HEK293 (cell line): Measurements from ENCODE around the gene SRGN.

ENCODE experiments used
- CTCF ChIA-PET: fragments of 350-600 bp; formaldehyde crosslinking; extraction: SDS; loops from one replicate; lab custom pipeline; 2021; ENCODE audit warnings: antibody characterized with exemption; lab: Yijun Ruan, JAX
- POLR2A ChIA-PET: fragments of 300-600 bp; formaldehyde crosslinking; extraction: SDS; loops from one replicate; lab custom pipeline; 2020; ENCODE audit warnings: antibody characterized with exemption, inconsistent platforms; lab: Yijun Ruan, JAX
- H3K27ac ChIP-seq: fragments of 200-500 bp; sonication (Bioruptor generic); 2 replicates; pipeline ENCODE4 v1.5.1; 2014; ENCODE audit warnings: low read depth, low read length, control low read depth, inconsistent platforms; ENCODE audit errors: extremely low read depth
- H3K36me3 ChIP-seq, 2 experiments: fragments of 200-500 bp in 1 of 2; sonication (Bioruptor generic) in 1 of 2; 1 replicate in 1 of 2; 2 replicates in 1 of 2; pipeline ENCODE4 v1.5.1; 2014 to 2017; ENCODE audit warnings: inconsistent platforms in 2 of 2, low read length in 2 of 2; ENCODE audit not compliant: control insufficient read depth in 2 of 2, insufficient read depth in 1 of 2
- H3K4me1 ChIP-seq: fragments of 200-500 bp; sonication (Bioruptor generic); 2 replicates; pipeline ENCODE4 v1.5.1; 2014; ENCODE audit warnings: mild to moderate bottlenecking, low read length, inconsistent platforms; ENCODE audit not compliant: control insufficient read depth, insufficient read depth
- H3K4me3 ChIP-seq: 2 replicates; pipeline ENCODE4 v1.5.1; 2011; ENCODE audit warnings: low read depth, mild to moderate bottlenecking, control low read depth, low read length, moderate library complexity
- H3K9me3 ChIP-seq: fragments of 200-500 bp; sonication (Bioruptor generic); 2 replicates; pipeline ENCODE4 v1.5.1; 2014; ENCODE audit warnings: low read depth, low read length, inconsistent platforms; ENCODE audit not compliant: control insufficient read depth, insufficient read depth
- KLF16 ChIP-seq: fragments of 450-650 bp; formaldehyde crosslinking; IDR thresholded peaks from 2 replicates; pipeline ENCODE4 v1.5.1; 2017; ENCODE audit warnings: missing biosample characterization, missing genetic modification characterization
- WT1 ChIP-seq: fragments of 450-650 bp; formaldehyde crosslinking; IDR thresholded peaks from 2 replicates; pipeline ENCODE4 v1.5.1; 2016; ENCODE audit warnings: missing biosample characterization, missing genetic modification characterization
- ZBTB21 ChIP-seq: fragments of 450-650 bp; formaldehyde crosslinking; IDR thresholded peaks from 2 replicates; pipeline ENCODE4 v1.5.1; 2017; ENCODE audit warnings: missing biosample characterization, missing genetic modification characterization
- ZNF10 ChIP-seq: fragments of 450-650 bp; formaldehyde crosslinking; IDR thresholded peaks from 2 replicates; pipeline ENCODE4 v1.5.1; 2017; ENCODE audit warnings: missing biosample characterization, missing genetic modification characterization
- ZNF121 ChIP-seq: fragments of 450-650 bp; formaldehyde crosslinking; IDR thresholded peaks from 2 replicates; pipeline ENCODE4 v1.5.1; 2016; ENCODE audit warnings: missing biosample characterization, missing genetic modification characterization
- ZNF146 ChIP-seq: fragments of 450-650 bp; formaldehyde crosslinking; IDR thresholded peaks from 2 replicates; pipeline ENCODE4 v1.5.1; 2016; ENCODE audit warnings: missing biosample characterization, missing genetic modification characterization
- ZNF221 ChIP-seq: fragments of 450-650 bp; formaldehyde crosslinking; IDR thresholded peaks from 2 replicates; pipeline ENCODE4 v1.5.1; 2017; ENCODE audit warnings: missing biosample characterization, missing genetic modification characterization, borderline replicate concordance
- ZNF48 ChIP-seq: fragments of 450-650 bp; formaldehyde crosslinking; IDR thresholded peaks from 2 replicates; pipeline ENCODE4 v1.5.1; 2016; ENCODE audit warnings: missing biosample characterization, missing genetic modification characterization
- ZNF571 ChIP-seq: fragments of 450-650 bp; formaldehyde crosslinking; IDR thresholded peaks from 2 replicates; pipeline ENCODE4 v1.5.0; 2017; ENCODE audit warnings: missing biosample characterization, missing genetic modification characterization
- ZNF768 ChIP-seq: fragments of 450-650 bp; formaldehyde crosslinking; IDR thresholded peaks from 2 replicates; pipeline ENCODE4 v1.5.1; 2018; ENCODE audit warnings: missing biosample characterization, mild to moderate bottlenecking, missing genetic modification characterization
- ZNF791 ChIP-seq: fragments of 450-650 bp; formaldehyde crosslinking; IDR thresholded peaks from 2 replicates; pipeline ENCODE4 v1.5.1; 2016; ENCODE audit warnings: missing biosample characterization, missing genetic modification characterization
- TF ChIP-seq, protein P1 (sequence below): fragments of 450-650 bp; formaldehyde crosslinking; conservative IDR thresholded peaks from 2 replicates; pipeline ENCODE4 v1.5.1; 2016; ENCODE audit warnings: low read depth, missing biosample characterization, missing genetic modification characterization
- TF ChIP-seq, protein P2 (sequence below): sonication (generic); formaldehyde crosslinking; IDR thresholded peaks from 2 replicates; pipeline ENCODE4 v1.8.1; 2022; ENCODE audit warnings: mild to moderate bottlenecking, moderate library complexity, missing genetic modification reagents
- TF ChIP-seq, protein P3 (sequence below): fragments of 450-650 bp; formaldehyde crosslinking; IDR thresholded peaks from 2 replicates; pipeline ENCODE4 v1.5.1; 2016; ENCODE audit warnings: missing biosample characterization, missing genetic modification characterization
- TF ChIP-seq, protein P4 (sequence below): fragments of 450-650 bp; formaldehyde crosslinking; optimal IDR thresholded peaks from 2 replicates; pipeline ENCODE3; 2016; ENCODE audit warnings: missing biosample characterization, mild to moderate bottlenecking, missing genetic modification characterization
- TF ChIP-seq, protein P5 (sequence below): fragments of 450-650 bp; formaldehyde crosslinking; IDR thresholded peaks from 2 replicates; pipeline ENCODE4 v1.5.1; 2017; ENCODE audit warnings: missing biosample characterization, missing genetic modification characterization

Gene SRGN

DNA sequence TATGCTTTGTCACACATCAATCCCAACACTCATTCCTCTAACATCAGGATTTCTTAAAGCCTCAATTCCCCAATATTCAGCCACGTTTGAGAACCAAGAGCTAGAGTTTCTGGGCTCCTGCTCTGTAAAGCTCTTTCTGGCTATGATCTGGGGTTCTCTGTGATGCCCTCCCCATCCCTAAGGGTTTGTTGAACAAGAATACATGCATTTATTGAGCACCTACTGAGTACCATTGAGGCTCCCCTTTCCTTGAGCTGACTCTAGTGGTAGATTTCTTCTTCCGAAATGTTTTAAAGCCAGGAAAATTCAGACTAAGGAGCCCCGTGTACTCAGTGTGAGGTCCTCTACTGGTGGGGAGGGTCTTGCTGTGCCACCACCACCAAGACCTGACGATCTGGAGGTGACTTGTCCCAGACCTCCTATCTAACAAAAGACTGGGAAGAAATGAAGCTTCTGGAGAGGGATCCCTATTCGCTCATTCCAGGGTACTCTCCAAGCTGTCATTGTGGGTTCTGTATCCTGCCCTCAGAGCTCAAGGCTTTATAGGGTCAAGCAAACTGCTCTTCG, 23.1 kb upstream of the SRGN start (continued):
- TF ChIP-seq, protein P1, sequence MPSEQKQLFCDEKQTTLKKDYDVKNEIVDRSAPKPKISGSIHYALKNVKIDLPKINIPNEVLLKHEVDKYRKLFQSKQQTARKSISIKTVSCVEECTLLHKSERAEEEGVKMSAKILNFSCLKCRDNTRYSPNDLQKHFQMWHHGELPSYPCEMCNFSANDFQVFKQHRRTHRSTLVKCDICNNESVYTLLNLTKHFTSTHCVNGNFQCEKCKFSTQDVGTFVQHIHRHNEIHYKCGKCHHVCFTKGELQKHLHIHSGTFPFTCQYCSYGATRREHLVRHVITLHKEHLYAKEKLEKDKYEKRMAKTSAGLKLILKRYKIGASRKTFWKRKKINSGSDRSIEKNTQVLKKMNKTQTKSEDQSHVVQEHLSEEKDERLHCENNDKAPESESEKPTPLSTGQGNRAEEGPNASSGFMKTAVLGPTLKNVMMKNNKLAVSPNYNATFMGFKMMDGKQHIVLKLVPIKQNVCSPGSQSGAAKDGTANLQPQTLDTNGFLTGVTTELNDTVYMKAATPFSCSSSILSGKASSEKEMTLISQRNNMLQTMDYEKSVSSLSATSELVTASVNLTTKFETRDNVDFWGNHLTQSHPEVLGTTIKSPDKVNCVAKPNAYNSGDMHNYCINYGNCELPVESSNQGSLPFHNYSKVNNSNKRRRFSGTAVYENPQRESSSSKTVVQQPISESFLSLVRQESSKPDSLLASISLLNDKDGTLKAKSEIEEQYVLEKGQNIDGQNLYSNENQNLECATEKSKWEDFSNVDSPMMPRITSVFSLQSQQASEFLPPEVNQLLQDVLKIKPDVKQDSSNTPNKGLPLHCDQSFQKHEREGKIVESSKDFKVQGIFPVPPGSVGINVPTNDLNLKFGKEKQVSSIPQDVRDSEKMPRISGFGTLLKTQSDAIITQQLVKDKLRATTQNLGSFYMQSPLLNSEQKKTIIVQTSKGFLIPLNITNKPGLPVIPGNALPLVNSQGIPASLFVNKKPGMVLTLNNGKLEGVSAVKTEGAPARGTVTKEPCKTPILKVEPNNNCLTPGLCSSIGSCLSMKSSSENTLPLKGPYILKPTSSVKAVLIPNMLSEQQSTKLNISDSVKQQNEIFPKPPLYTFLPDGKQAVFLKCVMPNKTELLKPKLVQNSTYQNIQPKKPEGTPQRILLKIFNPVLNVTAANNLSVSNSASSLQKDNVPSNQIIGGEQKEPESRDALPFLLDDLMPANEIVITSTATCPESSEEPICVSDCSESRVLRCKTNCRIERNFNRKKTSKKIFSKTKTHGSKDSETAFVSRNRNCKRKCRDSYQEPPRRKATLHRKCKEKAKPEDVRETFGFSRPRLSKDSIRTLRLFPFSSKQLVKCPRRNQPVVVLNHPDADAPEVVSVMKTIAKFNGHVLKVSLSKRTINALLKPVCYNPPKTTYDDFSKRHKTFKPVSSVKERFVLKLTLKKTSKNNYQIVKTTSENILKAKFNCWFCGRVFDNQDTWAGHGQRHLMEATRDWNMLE (tag by site-specific recombination), result no peak
- TF ChIP-seq ZNF768 (no peak), ZNF48 (tag by site-specific recombination) (no peak)

DNA sequence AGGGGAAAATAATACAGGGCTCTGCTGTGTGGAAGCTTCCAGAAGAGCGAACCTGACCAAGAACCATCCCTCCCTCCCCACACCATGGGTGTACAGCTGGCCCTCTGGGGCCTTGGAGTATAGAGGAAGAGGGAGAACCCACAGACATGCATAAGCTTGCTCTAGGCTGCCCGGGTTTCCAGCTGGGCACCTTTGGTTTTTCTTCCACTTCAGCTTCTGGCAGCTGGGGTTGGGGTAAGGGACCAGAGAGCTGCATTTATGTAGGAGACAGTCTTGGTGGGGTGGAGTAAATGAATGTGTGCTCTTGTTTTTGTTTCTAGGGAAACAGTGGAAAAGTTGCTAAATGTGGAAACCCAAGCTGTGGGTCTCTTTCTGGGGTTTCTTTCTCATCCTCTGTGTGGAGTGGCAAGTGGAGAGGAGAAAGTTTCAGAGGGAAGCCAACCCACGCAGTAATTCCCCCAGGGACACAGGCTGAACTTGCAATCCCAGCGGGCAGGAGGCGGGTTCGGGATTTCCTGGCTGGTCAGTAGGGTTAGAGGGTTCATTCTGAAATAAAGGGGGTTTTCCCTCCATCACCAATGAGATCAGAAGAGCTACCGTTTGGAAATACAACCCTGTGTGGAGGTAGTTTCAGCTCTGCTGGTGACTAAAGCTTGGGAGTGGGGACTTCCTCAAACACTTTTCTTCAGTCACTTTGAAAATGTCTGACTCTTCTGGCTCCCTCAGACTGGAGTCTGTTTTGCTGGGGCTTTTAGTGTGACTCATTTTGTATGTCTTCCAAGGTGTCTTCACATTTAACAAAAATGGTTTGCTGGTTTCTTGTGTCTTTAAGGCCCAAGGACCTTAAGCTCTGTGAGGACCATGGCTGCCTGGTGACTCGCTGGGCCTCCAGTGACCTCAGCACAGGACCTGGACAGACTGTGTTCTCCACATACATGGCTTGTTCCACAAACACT, 22.2 kb upstream of the SRGN start:
- no peaks in the 10 kb centered on the region for H3K36me3 ChIP-seq
- H3K9me3 ChIP-seq, result no peaks in the 10 kb centered on the region
- ChIA-PET CTCF (interaction anchor here (0.5 to 1.0 kb wide), 5 partner anchors 28 to 625 kb away, joined by 3 to 5 read pairs (median 3); no protein-coding TSS in a partner anchor), POLR2A (interaction anchor here (0.6 kb wide), 2 partner anchors 11 to 25 kb away, joined by 5 to 6 read pairs; no protein-coding TSS in a partner anchor)
- no peaks in the 10 kb centered on the region for H3K4me1 ChIP-seq
- H3K4me3 ChIP-seq, result no peak overlapping the region
- TF ChIP-seq, protein P2, sequence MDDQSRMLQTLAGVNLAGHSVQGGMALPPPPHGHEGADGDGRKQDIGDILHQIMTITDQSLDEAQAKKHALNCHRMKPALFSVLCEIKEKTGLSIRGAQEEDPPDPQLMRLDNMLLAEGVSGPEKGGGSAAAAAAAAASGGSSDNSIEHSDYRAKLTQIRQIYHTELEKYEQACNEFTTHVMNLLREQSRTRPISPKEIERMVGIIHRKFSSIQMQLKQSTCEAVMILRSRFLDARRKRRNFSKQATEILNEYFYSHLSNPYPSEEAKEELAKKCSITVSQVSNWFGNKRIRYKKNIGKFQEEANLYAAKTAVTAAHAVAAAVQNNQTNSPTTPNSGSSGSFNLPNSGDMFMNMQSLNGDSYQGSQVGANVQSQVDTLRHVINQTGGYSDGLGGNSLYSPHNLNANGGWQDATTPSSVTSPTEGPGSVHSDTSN (CRISPR knock-in tag), result no peak
- TF ChIP-seq ZNF571 (tag by site-specific recombination), result no peak
- no peak for TF ChIP-seq KLF16 (tag by site-specific recombination)
- no peak for TF ChIP-seq ZNF791 (tag by site-specific recombination)
- TF ChIP-seq WT1 (tag by site-specific recombination), result no peak
- TF ChIP-seq ZNF146 (tag by site-specific recombination), result no peak
- TF ChIP-seq, protein P3, sequence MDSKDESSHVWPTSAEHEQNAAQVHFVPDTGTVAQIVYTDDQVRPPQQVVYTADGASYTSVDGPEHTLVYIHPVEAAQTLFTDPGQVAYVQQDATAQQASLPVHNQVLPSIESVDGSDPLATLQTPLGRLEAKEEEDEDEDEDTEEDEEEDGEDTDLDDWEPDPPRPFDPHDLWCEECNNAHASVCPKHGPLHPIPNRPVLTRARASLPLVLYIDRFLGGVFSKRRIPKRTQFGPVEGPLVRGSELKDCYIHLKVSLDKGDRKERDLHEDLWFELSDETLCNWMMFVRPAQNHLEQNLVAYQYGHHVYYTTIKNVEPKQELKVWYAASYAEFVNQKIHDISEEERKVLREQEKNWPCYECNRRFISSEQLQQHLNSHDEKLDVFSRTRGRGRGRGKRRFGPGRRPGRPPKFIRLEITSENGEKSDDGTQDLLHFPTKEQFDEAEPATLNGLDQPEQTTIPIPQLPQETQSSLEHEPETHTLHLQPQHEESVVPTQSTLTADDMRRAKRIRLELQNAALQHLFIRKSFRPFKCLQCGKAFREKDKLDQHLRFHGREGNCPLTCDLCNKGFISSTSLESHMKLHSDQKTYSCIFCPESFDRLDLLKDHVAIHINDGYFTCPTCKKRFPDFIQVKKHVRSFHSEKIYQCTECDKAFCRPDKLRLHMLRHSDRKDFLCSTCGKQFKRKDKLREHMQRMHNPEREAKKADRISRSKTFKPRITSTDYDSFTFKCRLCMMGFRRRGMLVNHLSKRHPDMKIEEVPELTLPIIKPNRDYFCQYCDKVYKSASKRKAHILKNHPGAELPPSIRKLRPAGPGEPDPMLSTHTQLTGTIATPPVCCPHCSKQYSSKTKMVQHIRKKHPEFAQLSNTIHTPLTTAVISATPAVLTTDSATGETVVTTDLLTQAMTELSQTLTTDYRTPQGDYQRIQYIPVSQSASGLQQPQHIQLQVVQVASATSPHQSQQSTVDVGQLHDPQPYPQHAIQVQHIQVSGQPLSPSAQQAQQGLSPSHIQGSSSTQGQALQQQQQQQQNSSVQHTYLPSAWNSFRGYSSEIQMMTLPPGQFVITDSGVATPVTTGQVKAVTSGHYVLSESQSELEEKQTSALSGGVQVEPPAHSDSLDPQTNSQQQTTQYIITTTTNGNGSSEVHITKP (tag by site-specific recombination), result no peak
- TF ChIP-seq ZNF121 (tag by site-specific recombination), result no peak
- TF ChIP-seq, protein P4, sequence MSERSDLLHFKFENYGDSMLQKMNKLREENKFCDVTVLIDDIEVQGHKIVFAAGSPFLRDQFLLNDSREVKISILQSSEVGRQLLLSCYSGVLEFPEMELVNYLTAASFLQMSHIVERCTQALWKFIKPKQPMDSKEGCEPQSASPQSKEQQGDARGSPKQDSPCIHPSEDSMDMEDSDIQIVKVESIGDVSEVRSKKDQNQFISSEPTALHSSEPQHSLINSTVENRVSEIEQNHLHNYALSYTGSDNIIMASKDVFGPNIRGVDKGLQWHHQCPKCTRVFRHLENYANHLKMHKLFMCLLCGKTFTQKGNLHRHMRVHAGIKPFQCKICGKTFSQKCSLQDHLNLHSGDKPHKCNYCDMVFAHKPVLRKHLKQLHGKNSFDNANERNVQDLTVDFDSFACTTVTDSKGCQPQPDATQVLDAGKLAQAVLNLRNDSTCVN, result no peak
- TF ChIP-seq ZNF221 (tag by site-specific recombination), result no peak
- no peak for TF ChIP-seq ZNF10 (tag by site-specific recombination)
- TF ChIP-seq, protein P5, sequence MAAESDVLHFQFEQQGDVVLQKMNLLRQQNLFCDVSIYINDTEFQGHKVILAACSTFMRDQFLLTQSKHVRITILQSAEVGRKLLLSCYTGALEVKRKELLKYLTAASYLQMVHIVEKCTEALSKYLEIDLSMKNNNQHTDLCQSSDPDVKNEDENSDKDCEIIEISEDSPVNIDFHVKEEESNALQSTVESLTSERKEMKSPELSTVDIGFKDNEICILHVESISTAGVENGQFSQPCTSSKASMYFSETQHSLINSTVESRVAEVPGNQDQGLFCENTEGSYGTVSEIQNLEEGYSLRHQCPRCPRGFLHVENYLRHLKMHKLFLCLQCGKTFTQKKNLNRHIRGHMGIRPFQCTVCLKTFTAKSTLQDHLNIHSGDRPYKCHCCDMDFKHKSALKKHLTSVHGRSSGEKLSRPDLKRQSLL (tag by site-specific recombination), result no peak
- TF ChIP-seq ZBTB21 (tag by site-specific recombination), result no peak
- H3K27ac ChIP-seq, result no peak overlapping the region
